Astrocyte (in vitro differentiated cells and primary cell): ENCODE measurements around the gene NME9. TPM values are rescaled to one million over a fixed set of nuclear protein-coding genes. Genes with fewer than 3 reads are reported as not detected.
A peak's percentile ranks its signal among the peaks of the same experiment; 100 is the strongest.

Source experiments
- DNase-seq: peaks from one replicate; pipeline ENCODE4 v3.0.0-alpha.2; 2010; ENCODE audit warnings: low read depth
- FAIRE-seq: peaks from 2 replicates; lab custom pipeline; 2011; peaks lifted over from hg19 to GRCh38; lab: Jason Lieb, UNC
- H2AFZ ChIP-seq: 2 replicates; pipeline ENCODE4 v1.6.0; 2012; ENCODE audit warnings: low read depth, low read length, inconsistent platforms
- H3K27ac ChIP-seq: 2 replicates; pipeline ENCODE4 v1.5.1; 2011; ENCODE audit warnings: low read depth, low read length, inconsistent platforms
- H3K27me3 ChIP-seq: 2 replicates; pipeline ENCODE4 v1.6.0; 2011; ENCODE audit warnings: low read length, inconsistent platforms; ENCODE audit not compliant: insufficient read depth
- H3K36me3 ChIP-seq: 2 replicates; pipeline ENCODE4 v1.5.1; 2011; ENCODE audit warnings: low read length, inconsistent platforms; ENCODE audit not compliant: insufficient read depth
- H3K4me1 ChIP-seq: 2 replicates; pipeline ENCODE4 v1.5.1; 2011; ENCODE audit warnings: low read length, inconsistent platforms; ENCODE audit not compliant: insufficient read depth
- H3K4me2 ChIP-seq: 2 replicates; pipeline ENCODE4 v1.6.0; 2012; ENCODE audit warnings: low read length, inconsistent platforms
- H3K4me3 ChIP-seq: 2 replicates; pipeline ENCODE4 v1.5.1; 2011; ENCODE audit warnings: low read depth, mild to moderate bottlenecking, low read length, inconsistent platforms; ENCODE audit not compliant: insufficient read depth
- H3K79me2 ChIP-seq: 2 replicates; pipeline ENCODE4 v1.6.0; 2012; ENCODE audit warnings: mild to moderate bottlenecking, low read length, inconsistent platforms; ENCODE audit not compliant: insufficient read depth
- H3K9ac ChIP-seq: 2 replicates; pipeline ENCODE4 v1.6.0; 2012; ENCODE audit warnings: mild to moderate bottlenecking, low read length, inconsistent platforms
- H3K9me3 ChIP-seq: 2 replicates; pipeline ENCODE4 v1.5.1; 2012; ENCODE audit warnings: low read depth, mild to moderate bottlenecking, low read length, inconsistent platforms; ENCODE audit not compliant: insufficient read depth
- H4K20me1 ChIP-seq: 2 replicates; pipeline ENCODE4 v1.6.0; 2012; ENCODE audit warnings: low read length, inconsistent platforms; ENCODE audit not compliant: insufficient read depth
- H3K27ac Mint-ChIP-seq: one replicate; pipeline ENCODE4 v1.8.0; 2021; ENCODE audit warnings: mild to moderate bottlenecking, mixed read lengths; ENCODE audit not compliant: unreplicated experiment
- H3K27me3 Mint-ChIP-seq: one replicate; pipeline ENCODE4 v1.8.0; 2021; ENCODE audit warnings: low read depth, mixed read lengths; ENCODE audit not compliant: unreplicated experiment
- H3K36me3 Mint-ChIP-seq: one replicate; pipeline ENCODE4 v1.8.0; 2021; ENCODE audit warnings: low read depth, mixed read lengths; ENCODE audit not compliant: unreplicated experiment
- H3K4me1 Mint-ChIP-seq: one replicate; pipeline ENCODE4 v1.8.0; 2021; ENCODE audit warnings: low read depth, mixed read lengths; ENCODE audit not compliant: unreplicated experiment
- H3K4me3 Mint-ChIP-seq: one replicate; pipeline ENCODE4 v1.8.0; 2021; ENCODE audit warnings: mild to moderate bottlenecking, moderate library complexity, mixed read lengths; ENCODE audit not compliant: unreplicated experiment
- H3K9me3 Mint-ChIP-seq: one replicate; pipeline ENCODE4 v1.8.0; 2021; ENCODE audit warnings: mild to moderate bottlenecking, mixed read lengths; ENCODE audit not compliant: unreplicated experiment
- EZH2 ChIP-seq: IDR thresholded peaks from 2 replicates; pipeline ENCODE4 v1.6.1; 2012; ENCODE audit warnings: mild to moderate bottlenecking, low read length, inconsistent platforms; ENCODE audit not compliant: insufficient read depth
- total RNA-seq: library from RNA; stranded (reverse); gene quantifications from 2 replicates; pipeline ENCODE4 v1.2.1, GENCODE V29; 2021
- TF ChIP-seq, protein P1 (sequence below): IDR thresholded peaks from 2 replicates; pipeline ENCODE4 v1.5.1; 2011; ENCODE audit warnings: low read depth, mild to moderate bottlenecking, inconsistent platforms, low read length, moderate library complexity; ENCODE audit not compliant: insufficient read depth

The NME9 gene
- total RNA-seq, 1 donor from 2014 or later, result 0.54 TPM

DNA sequence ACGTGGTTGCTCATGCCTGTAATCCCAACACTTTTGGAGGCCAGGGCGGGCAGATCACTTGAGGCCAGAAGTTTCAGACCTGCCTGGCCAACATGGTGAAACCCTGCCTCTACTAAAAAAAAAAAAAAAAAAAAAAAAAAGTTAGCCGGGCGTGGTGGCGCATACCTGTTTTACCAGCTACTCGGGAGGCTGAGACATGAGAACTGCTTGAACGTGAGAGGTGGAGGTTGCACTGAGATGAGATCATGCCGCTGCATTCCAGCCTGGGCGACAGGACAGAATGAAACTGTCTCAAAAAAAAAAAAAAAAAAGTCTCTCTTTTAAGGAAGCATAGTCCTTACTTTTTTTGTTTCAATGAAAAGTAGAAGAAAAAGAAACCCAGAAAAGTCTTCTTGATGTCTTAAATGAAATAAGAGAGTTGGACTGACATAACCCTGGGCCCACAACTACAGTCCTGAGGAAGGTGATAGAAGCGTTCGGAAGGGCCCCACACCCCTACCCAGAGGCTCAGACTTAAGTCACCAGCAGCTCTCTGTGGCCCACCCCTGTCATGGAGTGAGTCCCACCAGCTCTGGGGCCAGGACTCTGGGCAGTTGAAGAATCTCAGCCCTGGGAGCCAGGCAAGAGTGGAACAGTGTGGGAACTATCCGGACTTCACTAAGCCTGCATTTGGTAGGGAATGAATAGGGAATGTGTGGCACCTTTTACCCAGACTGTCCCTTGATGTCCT is 2.6 kb downstream of the NME9 start:
- FAIRE-seq (no peak), DNase-seq (no peak)
- H3K27me3 Mint-ChIP-seq, result no peaks in the 10 kb centered on the region
- Histone ChIP-seq H2AFZ (no peak overlapping the region), H3K79me2 (no peaks in the 10 kb centered on the region), H3K27ac (no peak overlapping the region), H3K36me3 (no peaks in the 10 kb centered on the region), H3K4me2 (no peak overlapping the region), H3K9ac (no peak overlapping the region), H3K4me1 (peaks cover 7% of the 10 kb centered on the region), H3K9me3 (no peaks in the 10 kb centered on the region), H3K4me3 (no peak overlapping the region), H4K20me1 (no peaks in the 10 kb centered on the region), H3K27me3 (no peaks in the 10 kb centered on the region)
- no peak overlapping the region for H3K27ac Mint-ChIP-seq
- TF ChIP-seq, protein P1, sequence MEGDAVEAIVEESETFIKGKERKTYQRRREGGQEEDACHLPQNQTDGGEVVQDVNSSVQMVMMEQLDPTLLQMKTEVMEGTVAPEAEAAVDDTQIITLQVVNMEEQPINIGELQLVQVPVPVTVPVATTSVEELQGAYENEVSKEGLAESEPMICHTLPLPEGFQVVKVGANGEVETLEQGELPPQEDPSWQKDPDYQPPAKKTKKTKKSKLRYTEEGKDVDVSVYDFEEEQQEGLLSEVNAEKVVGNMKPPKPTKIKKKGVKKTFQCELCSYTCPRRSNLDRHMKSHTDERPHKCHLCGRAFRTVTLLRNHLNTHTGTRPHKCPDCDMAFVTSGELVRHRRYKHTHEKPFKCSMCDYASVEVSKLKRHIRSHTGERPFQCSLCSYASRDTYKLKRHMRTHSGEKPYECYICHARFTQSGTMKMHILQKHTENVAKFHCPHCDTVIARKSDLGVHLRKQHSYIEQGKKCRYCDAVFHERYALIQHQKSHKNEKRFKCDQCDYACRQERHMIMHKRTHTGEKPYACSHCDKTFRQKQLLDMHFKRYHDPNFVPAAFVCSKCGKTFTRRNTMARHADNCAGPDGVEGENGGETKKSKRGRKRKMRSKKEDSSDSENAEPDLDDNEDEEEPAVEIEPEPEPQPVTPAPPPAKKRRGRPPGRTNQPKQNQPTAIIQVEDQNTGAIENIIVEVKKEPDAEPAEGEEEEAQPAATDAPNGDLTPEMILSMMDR, result no peak
- no peak for TF ChIP-seq EZH2
- H3K36me3 Mint-ChIP-seq, result no peaks in the 10 kb centered on the region
- peak overlapping the region; percentile 40 for H3K4me3 Mint-ChIP-seq
- no peaks in the 10 kb centered on the region for H3K9me3 Mint-ChIP-seq
- H3K4me1 Mint-ChIP-seq, result peaks cover 11% of the 10 kb centered on the region

DNA sequence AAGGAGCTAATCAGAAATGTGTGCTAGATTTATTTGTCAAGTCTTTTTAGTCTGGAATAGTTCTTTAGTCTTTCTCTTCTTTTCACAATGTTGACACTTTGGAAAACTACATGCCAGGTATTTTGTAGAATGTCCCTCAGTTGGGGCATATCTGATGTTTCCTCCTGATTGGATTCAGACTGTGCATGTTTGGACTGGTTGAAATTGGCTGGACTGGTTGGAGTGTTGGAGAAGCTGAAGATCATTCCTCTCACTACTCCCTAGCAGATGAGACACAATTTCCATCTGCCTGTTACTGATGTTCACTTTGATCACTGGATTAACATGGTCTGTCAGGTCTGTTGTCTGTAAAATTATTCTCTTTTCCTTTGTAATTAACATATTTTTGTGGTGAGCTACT is 3.7 kb downstream of the NME9 start:
- H3K27me3 Mint-ChIP-seq, result no peaks in the 10 kb centered on the region
- H3K27ac ChIP-seq, result no peak overlapping the region
- no peak overlapping the region for H3K4me3 ChIP-seq
- TF ChIP-seq, protein P1, result no peak
- no peak for TF ChIP-seq EZH2
- no peak overlapping the region for H2AFZ ChIP-seq
- DNase-seq (no peak), FAIRE-seq (no peak)
- no peak overlapping the region for H3K4me3 Mint-ChIP-seq
- H3K36me3 Mint-ChIP-seq, result no peaks in the 10 kb centered on the region
- H3K27me3 ChIP-seq, result no peaks in the 10 kb centered on the region
- H3K9me3 ChIP-seq, result no peaks in the 10 kb centered on the region
- no peak overlapping the region for H3K27ac Mint-ChIP-seq
- no peak overlapping the region for H3K4me2 ChIP-seq
- H3K4me1 ChIP-seq, result peaks cover 7% of the 10 kb centered on the region
- H3K79me2 ChIP-seq, result no peaks in the 10 kb centered on the region
- H3K9me3 Mint-ChIP-seq, result no peaks in the 10 kb centered on the region
- no peaks in the 10 kb centered on the region for H3K36me3 ChIP-seq
- H3K9ac ChIP-seq, result no peak overlapping the region
- no peaks in the 10 kb centered on the region for H4K20me1 ChIP-seq
- H3K4me1 Mint-ChIP-seq, result peaks cover 14% of the 10 kb centered on the region

DNA sequence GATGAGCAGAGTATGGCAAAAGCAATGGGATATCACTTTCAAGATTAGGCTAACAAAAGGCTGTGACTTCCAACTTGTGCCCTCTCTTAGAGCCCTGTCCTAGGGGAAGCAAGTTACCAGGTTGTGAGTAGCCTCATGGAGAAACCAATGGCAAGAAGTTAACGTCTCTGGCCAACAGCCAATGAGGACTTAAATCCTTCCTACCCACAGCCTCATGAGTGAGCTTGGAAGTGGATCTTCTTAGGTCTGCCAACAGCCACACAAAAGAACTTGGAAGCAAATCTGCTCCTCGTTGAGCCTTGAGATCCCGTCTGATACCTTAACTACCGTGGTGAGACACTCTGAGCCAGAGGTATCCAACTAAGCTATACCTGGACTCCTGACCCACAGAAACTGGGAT is 5.7 kb downstream of the NME9 start:
- H2AFZ ChIP-seq, result no peak overlapping the region
- Mint-ChIP-seq H3K36me3 (no peaks in the 10 kb centered on the region), H3K27me3 (peaks cover 2% of the 10 kb centered on the region), H3K4me1 (peaks cover 12% of the 10 kb centered on the region), H3K9me3 (no peaks in the 10 kb centered on the region), H3K4me3 (no peak overlapping the region), H3K27ac (no peak overlapping the region)
- no peak overlapping the region for H3K4me3 ChIP-seq
- FAIRE-seq (no peak), DNase-seq (no peak)
- H3K9me3 ChIP-seq, result no peaks in the 10 kb centered on the region
- H3K4me2 ChIP-seq, result no peak overlapping the region
- TF ChIP-seq EZH2, result no peak
- TF ChIP-seq, protein P1, result no peak
- H3K9ac ChIP-seq, result no peak overlapping the region
- H3K27me3 ChIP-seq, result no peaks in the 10 kb centered on the region
- no peaks in the 10 kb centered on the region for H3K36me3 ChIP-seq
- H3K27ac ChIP-seq, result no peak overlapping the region
- H3K79me2 ChIP-seq, result no peaks in the 10 kb centered on the region
- H4K20me1 ChIP-seq, result no peaks in the 10 kb centered on the region
- peaks cover 3% of the 10 kb centered on the region for H3K4me1 ChIP-seq
